GM19452 (cell line): ENCODE measurements around the gene DCP1A.

ENCODE experiments used
- ATAC-seq: cut with Tn5 transposase; IDR thresholded peaks from one replicate; pipeline ENCODE4 v1.9.1; 2021; ENCODE audit not compliant: unreplicated experiment

DCP1A gene

DNA sequence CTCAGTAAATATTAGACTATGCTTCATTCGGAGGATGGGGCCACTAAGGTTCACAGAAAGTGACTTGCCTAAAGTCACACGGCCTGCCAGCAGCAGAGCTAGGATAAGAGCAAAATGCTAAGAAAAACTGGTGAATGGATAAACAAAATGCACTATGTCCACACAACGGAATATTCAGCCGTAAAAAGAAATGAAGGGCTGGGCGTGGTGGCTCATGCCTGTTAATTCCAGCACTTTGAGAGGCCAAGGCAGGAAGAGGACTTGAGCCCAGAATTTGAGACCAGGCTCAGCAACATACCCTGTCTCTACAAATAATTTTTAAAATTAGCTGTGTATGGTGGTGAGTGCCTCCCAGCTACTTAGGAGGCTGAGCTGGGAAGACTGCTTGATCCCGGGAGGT lies 99.2 kb downstream of the DCP1A start:
- ATAC-seq = no peak

DNA sequence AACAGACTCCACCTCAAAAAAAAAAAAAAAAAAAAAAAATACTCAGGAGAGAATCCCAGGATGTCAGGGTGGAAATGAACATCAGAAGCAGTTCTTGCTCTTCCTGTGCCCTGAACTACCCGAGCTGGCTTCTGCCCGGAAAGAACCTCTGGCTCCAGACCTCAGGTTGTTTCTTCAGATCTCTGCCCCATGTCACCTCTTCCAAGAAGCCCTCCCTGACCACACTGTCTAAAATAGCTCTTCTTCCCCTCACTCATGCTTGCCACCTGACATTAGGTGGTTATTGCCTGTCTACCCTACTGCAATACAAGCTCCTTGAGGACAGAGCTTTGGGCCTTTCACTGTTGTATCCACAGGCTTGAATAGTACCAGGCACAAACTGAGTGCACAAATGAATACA lies 99.7 kb downstream of the DCP1A start:
- ATAC-seq = no peak

- ATAC-seq = no peak
These were observed 103.1 kb downstream of the DCP1A start for GRCh38 chr3:53244271-53244670.

DNA sequence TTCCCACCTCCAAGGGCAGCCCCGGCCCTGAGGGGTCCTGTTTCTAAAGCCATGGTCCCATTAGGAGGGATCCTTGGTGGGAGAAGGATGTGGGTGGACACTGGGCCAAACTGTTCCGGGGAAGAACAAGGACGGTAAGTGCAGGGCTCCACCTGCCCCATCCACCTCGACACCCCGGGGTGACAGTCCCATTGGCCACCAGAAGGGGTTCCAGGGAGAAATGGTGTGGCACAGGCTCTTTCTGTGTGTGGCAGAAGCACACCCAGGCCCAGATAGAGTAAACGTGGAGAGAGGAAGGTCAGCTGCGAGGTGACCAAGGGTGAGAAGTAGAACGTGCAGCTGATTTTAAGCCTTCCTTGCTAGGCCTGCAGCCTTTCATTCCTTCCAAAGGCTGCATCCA lies 103.6 kb downstream of the DCP1A start:
- no peak for ATAC-seq

DNA sequence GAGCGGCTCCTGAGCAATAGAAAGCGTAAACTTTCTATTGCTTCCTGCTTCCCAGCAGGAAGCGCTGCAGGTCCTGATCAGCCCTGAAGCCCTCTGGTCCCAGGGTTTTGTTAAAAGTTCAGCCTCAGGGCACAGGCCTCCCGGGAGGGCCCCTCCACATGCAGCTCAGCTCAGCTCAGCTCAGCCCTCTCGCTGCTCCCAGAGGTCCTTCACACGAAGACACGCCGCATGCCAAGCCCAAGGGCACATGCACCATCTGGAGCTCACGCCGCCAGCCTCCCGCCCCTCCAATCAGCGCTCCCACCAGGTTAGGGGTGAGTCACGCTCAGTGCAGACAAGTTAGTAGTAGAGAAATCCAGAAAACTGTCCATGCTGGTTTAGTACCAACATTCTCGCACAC lies 104.2 kb downstream of the DCP1A start:
- no peak for ATAC-seq

DNA sequence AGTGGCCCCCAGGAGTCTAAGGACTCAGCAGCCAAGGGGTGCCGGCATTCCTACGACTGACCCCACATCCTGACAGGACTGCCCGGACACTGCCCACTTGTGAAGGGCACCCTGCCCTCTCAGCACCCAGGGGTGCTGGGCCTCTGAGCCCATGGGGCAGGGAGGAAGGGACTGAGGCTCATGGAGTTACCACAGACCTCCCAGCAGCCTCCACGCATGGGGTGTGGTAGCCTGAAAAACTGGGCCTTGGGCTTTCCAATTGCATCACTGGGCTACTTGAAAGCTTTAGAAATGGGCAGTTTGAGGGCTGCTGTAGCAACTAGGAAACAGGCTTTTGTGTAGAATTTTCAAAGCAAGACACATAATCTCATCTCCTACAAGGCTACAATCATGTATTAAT lies 104.7 kb downstream of the DCP1A start:
- ATAC-seq = no peak

- ATAC-seq = no peak
These were observed 105.2 kb downstream of the DCP1A start for GRCh38 chr3:53242155-53242554.

DNA sequence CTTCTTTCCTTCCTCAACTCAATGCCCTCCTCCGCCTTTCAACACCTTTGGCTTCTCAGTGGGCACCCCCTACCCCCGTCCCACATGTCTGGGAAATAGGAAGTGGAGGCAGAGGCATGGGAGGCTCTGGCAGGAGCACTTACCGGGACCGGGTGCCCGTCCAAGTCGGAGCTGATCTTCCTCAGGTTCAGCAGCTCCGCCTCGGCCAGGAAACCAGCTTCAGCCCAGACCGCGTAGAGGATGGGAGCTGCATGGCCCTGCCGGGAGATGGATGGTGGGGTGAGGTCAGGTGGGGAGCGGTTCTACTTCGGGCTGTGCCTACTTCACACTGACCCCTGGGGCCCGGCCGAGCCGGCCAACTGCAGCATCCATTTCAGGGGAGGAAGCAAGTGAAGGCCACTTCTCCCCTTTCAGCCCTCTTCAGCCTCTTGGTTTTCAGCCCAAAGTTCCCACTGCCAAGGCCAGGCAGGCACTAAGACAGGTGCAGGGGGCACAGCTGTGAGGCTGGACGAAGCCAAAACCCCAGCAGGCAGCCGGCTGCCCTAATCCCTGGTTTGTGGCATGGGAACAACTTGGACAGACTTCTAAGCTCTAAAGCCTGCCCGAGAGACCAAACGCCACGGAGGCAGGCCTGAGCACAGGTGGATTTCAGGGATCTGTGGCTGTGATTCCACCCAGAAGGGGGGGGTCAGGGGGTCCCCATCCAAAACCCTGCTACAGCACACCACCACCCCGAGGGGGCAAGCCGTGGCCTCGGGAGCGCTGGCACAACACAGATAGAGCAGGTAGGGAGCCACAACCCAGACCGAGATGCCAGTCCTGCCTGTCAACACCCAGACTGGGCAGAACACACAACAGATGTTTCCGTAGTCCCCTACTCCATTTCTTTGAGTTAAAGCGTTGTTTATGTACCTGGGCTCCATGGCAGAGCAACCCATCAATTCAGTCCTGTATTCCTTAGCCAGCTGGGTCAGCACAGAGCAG lies 106.1 kb downstream of the DCP1A start:
- ATAC-seq = no peak

GRCh38 chr3:53239800-53240199 lies 107.5 kb downstream of the DCP1A start:
- no peak for ATAC-seq

GRCh38 chr3:53238886-53239285 lies 108.5 kb downstream of the DCP1A start:
- no peak for ATAC-seq

GRCh38 chr3:53238051-53238850 lies 109.1 kb downstream of the DCP1A start:
- no peak for ATAC-seq

DNA sequence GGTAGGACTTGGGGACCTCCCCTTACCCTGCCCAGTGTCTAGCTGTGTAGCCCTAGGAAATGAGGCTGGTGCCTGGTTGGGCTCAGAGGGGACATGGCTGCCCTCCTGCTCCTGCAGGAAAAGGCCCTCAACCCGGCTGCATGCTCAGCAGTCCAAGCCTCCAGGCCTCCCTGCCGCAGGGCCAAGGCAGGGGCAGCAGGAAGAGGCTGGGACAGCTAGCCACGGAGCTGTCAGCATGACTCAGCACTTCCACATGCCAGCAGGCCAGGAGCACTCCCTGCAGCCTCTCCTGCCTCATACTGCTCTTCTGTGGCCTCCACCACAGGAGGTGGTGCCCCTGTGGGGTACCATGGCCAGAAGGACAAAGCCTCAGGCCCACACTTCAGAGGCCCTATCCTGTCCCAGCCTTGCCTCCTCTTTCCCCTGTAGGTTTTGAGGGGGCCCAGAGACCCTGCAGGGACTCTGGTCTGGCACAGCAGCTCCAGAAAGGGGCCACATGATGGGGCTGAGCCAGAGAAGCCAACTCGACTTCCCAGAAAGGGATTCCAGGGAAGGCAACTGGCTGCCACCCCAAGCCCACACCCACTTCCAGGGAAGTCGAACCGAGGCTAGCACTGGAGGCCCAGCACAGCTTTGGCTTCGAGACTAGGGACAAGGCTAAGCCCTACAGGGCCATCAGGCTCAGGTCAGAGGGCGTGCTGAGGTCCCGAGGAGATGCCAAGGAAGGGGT lies 111.1 kb downstream of the DCP1A start:
- ATAC-seq = no peak

- ATAC-seq = no peak
These were observed 111.8 kb downstream of the DCP1A start for GRCh38 chr3:53235545-53235944.

DNA sequence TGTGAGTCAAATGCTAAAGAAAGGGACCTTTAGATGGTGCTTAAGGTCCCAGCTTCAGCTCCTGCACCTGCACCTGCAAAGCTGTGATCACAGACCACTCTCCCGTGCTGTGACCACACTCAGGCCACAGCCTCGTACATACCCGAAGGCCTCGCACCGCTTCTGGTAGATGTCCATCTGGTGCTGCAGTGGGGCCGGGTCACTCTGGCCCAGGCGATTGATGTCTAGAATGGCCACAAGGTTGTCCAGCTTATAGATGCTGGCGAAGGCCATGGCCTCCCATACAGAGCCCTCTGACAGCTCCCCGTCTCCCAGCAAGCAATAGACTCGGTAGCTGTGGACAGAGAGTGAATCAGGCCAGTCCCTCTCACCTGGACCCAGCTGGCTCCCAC lies 112.5 kb downstream of the DCP1A start:
- ATAC-seq = no peak

DNA sequence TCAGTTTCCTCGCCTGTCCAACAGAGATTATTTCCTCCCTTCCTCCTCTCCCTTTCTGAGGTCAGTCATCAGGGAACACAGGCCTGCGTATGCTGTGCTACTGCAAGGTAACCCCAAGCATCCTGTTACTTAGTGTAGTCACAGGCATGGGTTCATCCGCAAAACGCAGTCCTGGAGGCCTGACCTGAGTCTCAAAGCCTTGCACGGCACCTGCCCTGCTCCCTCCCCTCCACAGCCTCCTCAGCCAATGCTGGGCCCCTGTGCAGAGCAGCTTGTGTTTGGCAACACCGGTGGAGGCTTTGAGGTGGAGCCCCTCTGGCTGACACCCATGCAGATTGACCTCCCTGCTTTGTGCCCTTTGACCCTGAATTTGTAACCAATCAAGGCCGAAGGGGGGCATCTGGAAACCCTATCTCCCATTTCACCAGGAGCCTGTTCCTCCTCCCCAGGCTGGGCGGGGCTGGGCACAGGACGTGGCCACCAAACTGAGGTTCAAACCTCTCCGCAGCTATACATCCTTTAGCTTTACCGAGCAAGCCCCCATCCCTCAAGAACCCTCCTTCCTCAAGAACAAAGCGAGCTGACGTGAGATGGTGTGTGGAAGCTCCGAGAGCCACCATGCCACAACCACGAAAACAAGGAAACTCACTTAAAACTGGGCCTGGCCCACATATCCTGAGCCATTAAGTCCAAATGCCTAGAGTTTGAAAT lies 113.1 kb downstream of the DCP1A start:
- ATAC-seq = no peak
